Bone marrow (tissue), 2 donors: ENCODE results near the gene PCNX1.

Experiments
- DNase-seq, 2 donors: peaks; one replicate each; lab custom pipeline; 2025; lab: John Stamatoyannopoulos, UW

The PCNX1 gene

DNA sequence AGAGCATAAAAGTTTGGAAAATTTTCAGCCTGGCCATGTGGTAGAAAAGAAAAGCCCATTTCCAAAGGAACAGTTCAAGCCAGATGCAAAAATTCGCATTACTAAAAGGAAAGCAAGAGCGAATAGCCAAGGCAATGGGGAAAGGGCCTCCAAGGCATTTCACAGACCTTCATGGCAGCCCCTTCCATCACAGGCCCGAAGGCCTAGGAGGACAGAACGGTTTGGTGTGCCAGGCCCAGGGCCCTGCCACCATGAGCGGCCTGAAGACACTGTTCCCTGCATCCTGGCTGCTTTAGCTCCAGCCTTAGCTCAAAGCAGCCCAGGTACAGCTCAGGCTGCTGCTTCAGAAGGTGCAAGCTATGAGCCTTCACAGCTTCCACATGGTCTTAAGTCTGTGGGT lies 243.5 kb downstream of the PCNX1 start:
- no peak for DNase-seq

DNA sequence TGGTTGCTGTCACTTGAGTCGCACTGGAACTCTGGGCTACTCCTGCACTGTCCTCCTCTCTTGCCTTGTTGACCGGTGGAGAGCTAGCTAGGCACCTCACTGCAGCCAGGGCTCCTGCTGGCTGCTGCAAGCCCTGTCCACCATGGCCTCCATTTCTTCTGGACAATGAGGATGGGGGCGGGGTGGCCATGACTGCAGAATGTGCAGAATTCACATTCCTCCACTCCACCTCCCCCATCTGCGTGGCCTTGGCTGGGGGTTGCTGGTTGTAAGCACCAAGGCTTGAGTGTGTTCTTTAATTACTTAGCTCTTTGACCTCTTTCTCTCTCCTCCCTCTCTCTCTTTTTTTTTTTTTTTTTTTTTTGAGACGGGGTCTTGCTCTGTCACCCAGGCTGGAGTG lies 248.5 kb downstream of the PCNX1 start:
- no peak for DNase-seq

DNA sequence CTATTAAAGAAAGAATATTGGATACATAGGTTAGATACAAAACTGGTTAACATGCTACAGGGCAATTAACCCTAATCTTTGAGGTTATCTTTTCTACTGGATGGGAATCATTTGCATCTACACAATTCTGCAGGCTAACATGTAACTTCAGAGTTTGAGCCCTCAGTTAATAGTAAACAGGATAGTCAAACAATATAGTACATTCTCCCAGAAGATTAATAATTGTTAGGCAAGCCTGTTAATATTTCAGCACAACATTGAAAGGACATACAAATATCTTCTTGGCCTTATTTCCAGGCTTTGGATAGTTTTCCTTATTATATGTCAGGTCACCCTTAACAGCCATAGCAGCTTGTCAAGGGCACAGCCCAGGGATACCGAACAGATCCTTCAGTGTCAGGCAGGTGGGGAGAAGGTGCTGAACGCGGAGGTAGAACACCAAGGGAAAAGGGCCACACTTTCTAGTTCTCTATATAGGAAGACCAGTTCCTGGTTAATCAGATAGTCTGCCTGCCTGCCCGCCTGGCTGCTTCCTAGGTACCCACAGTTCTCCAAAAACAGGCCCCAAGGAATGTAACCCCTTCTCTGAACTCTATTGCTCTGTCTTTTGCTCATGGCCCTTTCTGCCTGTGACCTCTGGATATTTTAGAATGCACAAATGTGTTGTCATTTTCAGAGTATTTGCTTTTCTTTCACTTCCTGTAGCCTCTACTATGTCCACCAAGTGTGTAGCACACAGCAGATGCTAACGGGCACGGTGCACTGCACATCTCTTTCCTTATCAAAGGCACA lies 256.0 kb downstream of the PCNX1 start:
- DNase-seq = no peak

DNA sequence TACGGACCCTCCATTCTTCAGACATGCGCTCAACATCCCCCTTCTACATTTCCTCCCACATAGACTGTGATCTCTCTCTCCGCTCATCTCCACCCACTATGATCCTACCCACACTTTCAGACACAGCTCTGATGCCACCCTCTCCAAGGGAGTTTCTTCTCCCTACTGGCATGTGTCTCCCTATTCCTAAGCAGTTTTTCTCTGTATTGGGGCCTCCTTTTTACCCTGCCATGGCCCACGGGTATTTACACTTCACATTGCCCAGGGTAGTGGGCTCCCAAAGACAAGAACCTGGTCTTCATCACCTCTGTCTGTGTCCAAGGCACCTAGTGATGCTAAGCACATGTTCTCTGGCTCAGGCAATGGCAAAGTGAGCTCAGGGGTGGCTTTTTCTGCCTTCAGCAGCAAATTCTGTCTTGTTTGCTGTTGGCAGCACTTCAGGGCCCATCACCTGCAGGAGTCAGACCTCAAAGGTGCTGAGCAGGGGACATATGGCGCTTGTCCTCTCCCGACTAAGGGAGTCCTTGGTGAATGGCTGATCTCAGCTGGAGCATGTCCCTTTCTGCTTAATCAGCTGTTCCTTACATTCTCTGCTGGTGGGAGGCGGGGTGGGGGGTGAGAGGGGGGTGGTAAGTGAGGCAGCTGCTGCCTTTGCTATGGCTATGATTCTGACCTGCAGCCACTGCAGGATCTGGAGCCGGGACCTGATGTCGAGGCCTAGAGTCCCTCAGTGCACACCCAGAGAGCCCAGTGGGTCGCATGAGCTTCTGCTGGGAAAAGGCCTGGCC lies 256.8 kb downstream of the PCNX1 start:
- no peak for DNase-seq
